GM21723 (cell line): Measurements from ENCODE around the gene PTH.
A peak's percentile ranks its signal among the peaks of the same experiment; 100 is the strongest.

ENCODE experiments used
- ATAC-seq: cut with Tn5 transposase; IDR thresholded peaks from one replicate; pipeline ENCODE4 v1.9.1; 2021; ENCODE audit warnings: mild to moderate bottlenecking, moderate library complexity; ENCODE audit not compliant: unreplicated experiment

Gene PTH

GRCh38 chr11:13495929-13496328 lies at the start of gene PTH:
Gene PTH (minus strand): TSS chr11:13495997. CDS start chr11:13492855, 3,142 bp downstream.
- ATAC-seq = no peak

DNA sequence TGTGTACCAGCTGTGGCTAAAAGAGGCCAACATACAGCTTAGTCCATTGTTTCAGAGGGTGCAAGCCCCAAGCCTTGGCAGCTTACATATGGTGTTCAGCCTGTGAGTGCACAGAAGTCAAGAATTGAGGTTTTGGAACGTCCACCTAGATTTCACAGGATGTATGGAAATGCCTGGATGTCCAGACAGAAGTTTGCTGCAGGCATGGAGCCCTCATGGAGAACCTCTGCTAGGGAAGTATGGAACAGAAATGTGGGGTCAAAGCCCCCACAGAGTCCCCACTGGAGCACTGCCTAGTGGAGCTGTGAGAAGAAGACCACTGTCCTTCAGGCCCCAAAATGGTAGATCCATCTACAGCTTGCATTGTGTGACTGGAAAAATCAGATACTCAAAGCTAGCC lies 42.2 kb upstream of the PTH start:
- ATAC-seq = no peak

DNA sequence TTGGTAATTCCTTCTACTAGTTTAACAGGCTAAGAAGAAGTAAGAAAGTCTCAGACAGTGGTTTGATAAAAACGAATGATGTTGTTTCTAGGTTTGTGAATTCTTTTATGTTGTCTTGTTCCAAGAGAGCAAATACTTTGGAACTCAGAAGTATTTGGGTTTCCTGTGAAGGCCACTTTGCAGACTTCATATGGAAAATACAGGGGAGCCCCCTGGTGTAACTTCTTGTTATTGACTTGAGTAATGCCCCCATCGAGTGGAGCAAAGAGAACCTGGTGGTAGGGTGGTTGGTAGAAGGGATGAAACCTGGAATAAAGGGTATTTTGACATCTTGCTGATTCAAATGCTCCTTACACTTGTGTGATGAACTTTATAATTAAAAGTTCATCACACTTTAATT lies 40.0 kb upstream of the PTH start:
- ATAC-seq = no peak

DNA sequence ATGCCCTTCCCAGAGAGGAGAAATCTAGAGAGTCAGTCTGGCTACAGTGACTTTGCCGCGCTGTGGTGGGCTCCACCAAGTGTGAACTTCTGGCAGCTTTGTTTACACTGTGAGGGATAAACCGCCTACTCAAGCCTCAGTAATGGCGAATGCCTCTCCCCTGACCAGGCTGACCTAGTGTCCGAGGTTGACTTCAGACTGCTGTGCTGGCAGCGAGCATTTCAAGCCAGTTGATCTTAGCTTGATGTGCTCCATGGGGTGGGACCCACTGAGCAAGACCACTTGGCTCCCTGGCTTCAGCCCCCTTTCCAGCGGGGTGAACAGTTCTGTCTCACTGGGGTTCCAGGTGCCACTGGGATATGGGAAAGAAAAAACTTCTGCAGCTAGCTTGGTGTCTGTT lies 38.6 kb upstream of the PTH start:
- ATAC-seq = no peak

DNA sequence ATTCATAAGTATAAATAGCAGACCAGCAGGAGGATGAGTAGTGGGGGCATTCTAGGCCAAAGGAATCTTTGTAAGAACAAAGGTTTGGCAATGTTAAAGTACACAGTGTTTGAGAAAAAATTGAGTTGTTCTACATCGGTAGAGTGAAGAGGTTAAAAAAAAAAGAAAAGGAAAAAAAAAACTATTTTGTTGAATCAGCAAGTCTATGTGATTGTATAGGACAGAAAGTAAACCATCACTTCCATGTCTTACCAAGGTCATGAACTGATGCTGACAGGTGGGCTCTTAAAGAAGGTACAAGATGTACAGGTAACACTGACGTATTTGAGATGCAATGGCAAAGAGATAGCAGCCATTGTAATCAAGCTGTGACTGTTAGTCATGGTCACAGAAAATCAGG lies 29.5 kb upstream of the PTH start:
- no peak for ATAC-seq

- no peak for ATAC-seq
These were observed 7.6 kb upstream of the PTH start for GRCh38 chr11:13503393-13503792.

- ATAC-seq = no peak
These were observed 6.7 kb upstream of the PTH start for GRCh38 chr11:13502492-13502891.

DNA sequence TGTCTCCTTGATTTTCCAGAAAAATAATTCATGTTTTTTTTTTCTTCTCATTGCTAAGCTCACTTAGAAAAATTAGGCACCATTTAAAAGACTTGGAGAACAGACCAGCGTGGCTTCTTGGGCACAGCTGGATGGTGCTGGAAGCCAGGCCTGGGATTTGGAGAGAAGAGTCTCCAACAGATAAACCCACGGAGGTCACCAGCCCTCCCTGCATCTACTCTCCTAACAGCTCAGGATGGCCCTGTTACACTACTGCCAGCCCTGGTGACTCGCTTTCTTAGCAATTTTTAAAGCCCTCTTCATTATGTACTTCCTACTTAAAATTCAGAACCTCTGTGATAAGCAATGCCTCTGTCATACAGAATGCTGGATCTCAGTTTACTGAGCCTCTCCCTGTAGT lies 1.7 kb downstream of the PTH start:
- no peak for ATAC-seq

GRCh38 chr11:13487661-13488030 lies 8.2 kb downstream of the PTH start:
- peak; percentile 84 for ATAC-seq

GRCh38 chr11:13486926-13487660 lies 8.7 kb downstream of the PTH start:
- ATAC-seq = peak; percentile 85

DNA sequence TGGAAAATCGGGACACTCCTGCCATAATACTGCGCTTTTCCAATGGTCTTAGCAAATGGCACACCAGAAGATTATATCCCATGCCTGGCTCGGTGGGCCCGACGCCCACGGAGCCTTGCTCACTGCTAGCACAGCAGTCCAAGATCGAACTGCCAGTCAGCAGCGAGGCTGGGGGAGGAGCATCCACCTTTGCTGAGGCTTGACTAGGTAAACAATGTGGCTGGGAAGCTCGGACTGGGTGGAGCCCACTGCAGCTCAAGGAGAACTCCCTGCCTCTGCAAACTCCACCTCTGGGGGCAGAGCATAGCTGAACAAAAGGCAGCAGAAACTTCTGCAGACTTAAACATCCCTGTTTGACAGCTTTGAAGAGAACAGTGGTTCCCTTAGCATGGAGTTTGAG lies 15.6 kb downstream of the PTH start:
- no peak for ATAC-seq

GRCh38 chr11:13479688-13480087 lies 16.1 kb downstream of the PTH start:
- ATAC-seq = no peak

- no peak for ATAC-seq
These were observed 20.7 kb downstream of the PTH start for GRCh38 chr11:13475091-13475490.

- no peak for ATAC-seq
These were observed 22.6 kb downstream of the PTH start for GRCh38 chr11:13473013-13473722.

GRCh38 chr11:13468750-13469149 lies 27.0 kb downstream of the PTH start:
- no peak for ATAC-seq

DNA sequence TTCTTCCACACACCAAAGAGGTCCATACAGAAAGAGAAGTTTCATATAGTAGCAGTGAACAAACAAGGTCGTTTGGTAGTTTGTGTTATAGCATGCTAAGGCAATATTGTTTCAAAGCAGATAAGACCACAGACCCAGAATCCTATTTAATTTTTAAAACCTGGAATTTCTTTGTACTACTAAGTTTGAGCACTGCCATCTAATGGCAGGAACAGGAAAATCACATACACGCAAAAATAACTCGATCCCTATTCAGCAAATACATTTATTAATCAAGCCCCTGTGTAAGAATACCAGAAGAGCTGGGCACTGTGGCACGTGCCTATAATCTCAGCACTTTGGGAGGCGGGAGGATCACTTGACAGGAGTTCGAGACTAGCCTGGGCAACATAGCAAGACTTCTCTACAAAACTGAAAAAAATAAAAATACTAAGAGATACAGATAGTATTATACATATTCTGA lies 29.9 kb downstream of the PTH start:
- no peak for ATAC-seq

DNA sequence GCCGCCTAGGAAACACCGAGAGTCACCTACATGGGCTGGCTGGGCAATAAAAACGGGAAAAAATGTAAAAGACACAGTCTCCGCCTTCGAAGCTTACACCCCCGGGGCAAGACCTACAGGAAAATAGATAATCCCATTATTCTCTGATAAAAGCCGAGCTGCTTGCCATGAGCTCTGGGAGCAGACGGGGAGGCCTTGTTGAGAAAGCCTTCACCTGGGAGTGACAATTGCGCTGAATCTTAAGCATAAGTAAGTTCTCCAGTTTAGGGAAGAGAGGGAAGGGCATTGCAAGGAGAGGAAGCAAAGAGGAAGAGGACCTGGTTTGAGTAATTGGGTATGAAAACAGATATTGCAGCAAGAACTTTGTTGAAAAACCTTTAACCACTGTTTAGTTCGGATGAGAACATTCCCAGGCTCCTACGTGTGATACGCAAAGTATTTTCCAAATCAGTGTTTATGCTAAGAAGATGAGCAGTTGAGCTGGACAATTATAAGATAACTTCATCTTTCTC lies 32.0 kb downstream of the PTH start:
- ATAC-seq = no peak

GRCh38 chr11:13462901-13463778 lies 32.7 kb downstream of the PTH start, which contains the start of gene BTBD10:
Gene BTBD10 (minus strand): TSS chr11:13463222. CDS start chr11:13445124, 18,098 bp downstream.
- peak; percentile 96 for ATAC-seq

DNA sequence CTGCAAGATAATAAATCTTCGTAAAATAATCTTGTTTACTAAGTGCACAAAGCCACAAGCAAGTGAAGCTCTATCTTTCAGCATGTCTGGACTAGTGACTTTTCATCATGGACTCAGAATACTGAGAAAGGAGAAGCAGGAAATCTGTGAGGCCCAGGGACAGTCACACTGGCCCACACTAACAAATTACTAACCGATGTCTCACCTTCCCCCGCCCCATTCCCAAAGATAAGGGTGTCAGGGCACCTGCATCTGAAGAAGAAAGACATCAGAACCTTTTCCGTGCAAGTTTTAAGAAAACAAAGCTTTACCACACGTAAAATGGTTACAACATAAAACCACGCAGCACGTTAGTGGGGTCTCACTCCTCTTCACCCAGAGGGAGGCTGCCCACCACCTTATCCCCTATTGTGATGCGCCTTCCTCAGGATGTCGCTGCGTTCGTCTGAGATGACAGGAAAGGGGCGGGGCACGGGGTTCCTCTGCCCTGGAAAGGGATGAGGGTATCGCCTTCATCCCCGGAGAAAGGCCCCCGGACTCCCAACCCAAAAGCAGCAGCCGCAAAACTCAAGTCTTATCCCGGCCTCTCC lies 33.4 kb downstream of the PTH start:
- ATAC-seq = peak; percentile 53

DNA sequence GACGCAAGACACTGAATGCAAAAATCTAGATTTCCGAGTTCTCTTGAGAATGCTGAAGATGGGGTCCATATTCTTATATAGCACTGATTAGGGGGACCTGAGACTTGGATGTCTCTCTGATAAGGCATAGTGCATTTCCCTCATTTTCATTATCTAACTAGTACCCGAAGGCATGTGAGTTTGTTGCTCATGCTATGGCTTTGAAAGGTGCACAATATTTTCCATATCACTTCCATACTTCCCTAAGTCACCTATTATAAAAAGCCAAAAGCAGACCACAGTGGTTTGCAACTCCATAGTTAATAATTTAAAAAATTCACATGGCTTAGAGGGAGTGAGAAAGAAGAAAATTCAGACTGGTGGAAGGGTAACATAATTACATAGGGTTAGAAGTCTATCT lies 34.5 kb downstream of the PTH start:
- no peak for ATAC-seq
